H1 (cell line): ENCODE measurements around the gene GNB1. TPM values are rescaled to one million over a fixed set of nuclear protein-coding genes. Genes with fewer than 3 reads are reported as not detected.

Experiments
- CTCF ChIA-PET: fragments of 300-600 bp; sonication (Branson Sonifier 250); formaldehyde crosslinking; loops from one replicate; lab custom pipeline; 2021; ENCODE audit not compliant: partially characterized antibody; lab: Charles Lee
- POLR2A ChIA-PET: fragments of 300-600 bp; sonication (Branson Sonifier 250); formaldehyde crosslinking; loops from one replicate; lab custom pipeline; 2021; ENCODE audit warnings: inconsistent platforms; ENCODE audit not compliant: partially characterized antibody; lab: Charles Lee
- DNase-seq, 2 experiments: peaks; one replicate each; pipeline versions ENCODE4 v3.0.0 to v3.0.0-alpha.2; 2010 to 2022; ENCODE audit warnings: low spot score in 2 of 2, low read depth in 1 of 2, mixed read lengths in 1 of 2
- FAIRE-seq: peaks from 2 replicates; lab custom pipeline; 2011; peaks lifted over from hg19 to GRCh38; lab: Jason Lieb, UNC
- H2AFZ ChIP-seq: 2 replicates; pipeline ENCODE4 v1.8.1; 2012; ENCODE audit warnings: low read length, inconsistent platforms
- H2AK5ac ChIP-seq: 2 replicates; pipeline ENCODE4 v1.6.1; 2013; ENCODE audit warnings: low read depth, low read length
- H2BK120ac ChIP-seq: replicated peaks from 2 replicates; pipeline ENCODE3; 2013; ENCODE audit warnings: low read depth, low read length, inconsistent platforms
- H2BK12ac ChIP-seq: 2 replicates; pipeline ENCODE4 v1.6.1; 2013; ENCODE audit warnings: low read depth, low read length
- H2BK15ac ChIP-seq: 2 replicates; pipeline ENCODE4 v1.6.1; 2013; ENCODE audit warnings: low read length
- H2BK20ac ChIP-seq: 2 replicates; pipeline ENCODE4 v1.6.1; 2013; ENCODE audit warnings: low read length
- H2BK5ac ChIP-seq: 2 replicates; pipeline ENCODE4 v1.6.1; 2013; ENCODE audit warnings: low read depth, low read length
- H3K14ac ChIP-seq: 2 replicates; pipeline ENCODE4 v1.6.1; 2013; ENCODE audit warnings: inconsistent platforms; ENCODE audit not compliant: insufficient read length
- H3K18ac ChIP-seq: 2 replicates; pipeline ENCODE4 v1.6.1; 2013; ENCODE audit warnings: low read length; ENCODE audit errors: extremely low read depth
- H3K23ac ChIP-seq: 2 replicates; pipeline ENCODE4 v1.6.1; 2013; ENCODE audit warnings: inconsistent platforms; ENCODE audit not compliant: insufficient read length
- H3K23me2 ChIP-seq: 2 replicates; pipeline ENCODE4 v1.6.1; 2013; ENCODE audit warnings: low read depth, low read length
- H3K27ac ChIP-seq: 2 replicates; pipeline ENCODE4 v1.6.1; 2011; ENCODE audit warnings: low read depth, low read length, inconsistent platforms
- H3K27me3 ChIP-seq, 4 experiments: replicated peaks in 1 of 4; 1 replicate in 1 of 4; 2 replicates in 3 of 4; pipeline versions ENCODE4 v1.6.1 to v1.8.1; 2011 to 2013; ENCODE audit warnings: low read length in 3 of 4, mild to moderate bottlenecking in 3 of 4, inconsistent platforms in 2 of 4, mixed read lengths in 2 of 4, moderate library complexity in 1 of 4; ENCODE audit not compliant: control insufficient read depth in 3 of 4, insufficient read depth in 3 of 4; ENCODE audit errors: extremely low read depth in 1 of 4
- H3K36me3 ChIP-seq, 4 experiments: 2 replicates each; pipeline versions ENCODE4 v1.6.1 to v1.8.1; 2011 to 2013; ENCODE audit warnings: mild to moderate bottlenecking in 4 of 4, low read length in 3 of 4, moderate library complexity in 2 of 4, control low read depth in 1 of 4, inconsistent platforms in 1 of 4; ENCODE audit not compliant: insufficient read depth in 4 of 4, control insufficient read depth in 2 of 4
- H3K4ac ChIP-seq: replicated peaks from 2 replicates; pipeline ENCODE3; 2013; ENCODE audit warnings: low read length, low read depth, mixed read lengths, inconsistent platforms; ENCODE audit not compliant: insufficient read length
- H3K4me1 ChIP-seq, 4 experiments: replicated peaks in 1 of 4; 1 replicate in 1 of 4; 2 replicates in 3 of 4; pipeline versions ENCODE4 v1.6.1 to v1.8.1; 2011 to 2013; ENCODE audit warnings: low read length in 3 of 4, inconsistent platforms in 2 of 4, mixed read lengths in 1 of 4; ENCODE audit not compliant: insufficient read depth in 4 of 4, control insufficient read depth in 3 of 4
- H3K4me2 ChIP-seq, 2 experiments: 2 replicates each; pipeline versions ENCODE4 v1.6.1 to v1.8.1; 2011 to 2013; ENCODE audit warnings: low read depth in 2 of 2, low read length in 2 of 2, control low read depth in 1 of 2, inconsistent platforms in 1 of 2, mild to moderate bottlenecking in 1 of 2; ENCODE audit not compliant: insufficient read depth in 1 of 2
- H3K4me3 ChIP-seq, 4 experiments: fragments of 200-600, 300-600 bp in 1 of 4; sonication (generic), shearing (Covaris generic), sonication (Bioruptor Twin) in 1 of 4; 2 replicates each; pipeline versions ENCODE4 v1.5.1 to v1.8.1; 2011 to 2016; ENCODE audit warnings: low read length in 4 of 4, low read depth in 3 of 4, control low read depth in 2 of 4, inconsistent platforms in 2 of 4, mild to moderate bottlenecking in 2 of 4, mixed read lengths in 1 of 4, moderate library complexity in 1 of 4; ENCODE audit not compliant: insufficient read depth in 2 of 4; ENCODE audit errors: extremely low read depth in 1 of 4
- H3K56ac ChIP-seq: replicated peaks from 2 replicates; pipeline ENCODE3; 2013; ENCODE audit warnings: low read depth, mild to moderate bottlenecking, mixed read lengths, low read length, inconsistent platforms; ENCODE audit not compliant: insufficient read length
- H3K79me1 ChIP-seq: 2 replicates; pipeline ENCODE4 v1.6.1; 2013; ENCODE audit warnings: low read depth, low read length, control low read depth
- H3K79me2 ChIP-seq, 2 experiments: 2 replicates each; pipeline versions ENCODE4 v1.6.1 to v1.8.1; 2012 to 2013; ENCODE audit warnings: low read length in 2 of 2, mild to moderate bottlenecking in 2 of 2, inconsistent platforms in 1 of 2; ENCODE audit not compliant: insufficient read depth in 2 of 2, control insufficient read depth in 1 of 2
- H3K9ac ChIP-seq, 4 experiments: replicated peaks in 1 of 4; 1 replicate in 1 of 4; 2 replicates in 3 of 4; pipeline versions ENCODE4 v1.6.1 to v1.8.1; 2011 to 2013; ENCODE audit warnings: low read depth in 3 of 4, low read length in 3 of 4, control low read depth in 2 of 4, mild to moderate bottlenecking in 2 of 4, moderate library complexity in 2 of 4, inconsistent platforms in 1 of 4; ENCODE audit errors: extremely low read depth in 1 of 4
- H3K9me3 ChIP-seq, 2 experiments: 2 replicates each; pipeline versions ENCODE4 v1.6.1 to v1.8.1; 2012 to 2013; ENCODE audit warnings: mild to moderate bottlenecking in 2 of 2, moderate library complexity in 2 of 2, control low read depth in 1 of 2, inconsistent platforms in 1 of 2, low read depth in 1 of 2, low read length in 1 of 2, mixed read lengths in 1 of 2; ENCODE audit not compliant: insufficient read depth in 2 of 2
- H4K20me1 ChIP-seq, 2 experiments: replicated peaks in 1 of 2; 2 replicates each; pipeline versions ENCODE3 to v1.8.1; 2011 to 2013; ENCODE audit warnings: inconsistent platforms in 2 of 2, low read length in 2 of 2, mild to moderate bottlenecking in 1 of 2; ENCODE audit not compliant: insufficient read depth in 2 of 2, control insufficient read depth in 1 of 2
- H4K5ac ChIP-seq: 2 replicates; pipeline ENCODE4 v1.6.1; 2013; ENCODE audit warnings: low read length, low read depth, mixed read lengths, inconsistent platforms; ENCODE audit not compliant: insufficient read length
- H4K8ac ChIP-seq: 2 replicates; pipeline ENCODE4 v1.8.0; 2013; ENCODE audit warnings: mild to moderate bottlenecking, moderate library complexity, low read length, inconsistent platforms; ENCODE audit not compliant: insufficient read depth; ENCODE audit errors: extremely low read depth
- H4K91ac ChIP-seq: replicated peaks from 2 replicates; pipeline ENCODE3; 2013; ENCODE audit warnings: low read length, mixed read lengths, inconsistent platforms; ENCODE audit not compliant: insufficient read length
- CBX8 ChIP-seq: fragments of 300-800, 300-1000 bp; sonication (generic); IDR thresholded peaks from 2 replicates; pipeline ENCODE4 v1.7.1; 2016; ENCODE audit warnings: low read depth, low read length, borderline replicate concordance
- EZH2 ChIP-seq: fragments of 200-600 bp; sonication (generic); IDR thresholded peaks from 2 replicates; pipeline ENCODE4 v1.7.1; 2012; ENCODE audit warnings: low read depth, mild to moderate bottlenecking, moderate library complexity, low read length, inconsistent platforms; ENCODE audit not compliant: severe bottlenecking
- GABPA ChIP-seq: IDR thresholded peaks from 2 replicates; pipeline ENCODE4 v1.6.1; 2011; ENCODE audit warnings: mild to moderate bottlenecking, low read length, moderate library complexity, borderline replicate concordance; ENCODE audit not compliant: insufficient read depth
- GTF2F1 ChIP-seq: IDR thresholded peaks from 2 replicates; pipeline ENCODE4 v1.6.1; 2012; ENCODE audit warnings: low read depth, low read length, improper control_type of control experiment, borderline replicate concordance
- MAFK ChIP-seq: IDR thresholded peaks from 2 replicates; pipeline ENCODE4 v1.6.1; 2012; ENCODE audit warnings: low read depth, mild to moderate bottlenecking, improper control_type of control experiment, low read length
- POLR2A ChIP-seq, 2 experiments: IDR thresholded peaks; 1 replicate in 1 of 2; 2 replicates in 1 of 2; pipeline ENCODE4 v1.6.1; 2011; ENCODE audit warnings: low read depth in 2 of 2, low read length in 2 of 2, mild to moderate bottlenecking in 2 of 2; ENCODE audit errors: control extremely low read depth in 1 of 2
- RBBP5 ChIP-seq: IDR thresholded peaks from 2 replicates; pipeline ENCODE4 v1.7.1; 2012; ENCODE audit warnings: low read depth, mild to moderate bottlenecking, inconsistent platforms, low read length, moderate library complexity, borderline replicate concordance
- RFX5 ChIP-seq: IDR thresholded peaks from 2 replicates; pipeline ENCODE4 v1.6.1; 2011; ENCODE audit warnings: low read depth, low read length, improper control_type of control experiment, borderline replicate concordance
- SRF ChIP-seq: IDR thresholded peaks from 2 replicates; pipeline ENCODE4 v1.6.1; 2011; ENCODE audit warnings: mild to moderate bottlenecking, low read depth, low read length, moderate library complexity
- TAF1 ChIP-seq: IDR thresholded peaks from 2 replicates; pipeline ENCODE4 v1.6.1; 2011; ENCODE audit warnings: mild to moderate bottlenecking, low read depth, low read length
- WGBS, 2 experiments: shearing (Covaris generic) in 1 of 2; methylation state at CpG; one replicate each; pipeline versions ENCODE4 v1.1.6 to v1.1.7; 2013 to 2015; ENCODE audit warnings: low lambda C conversion rate in 2 of 2, mixed read lengths in 2 of 2, inconsistent platforms in 1 of 2, low coverage in 1 of 2, missing lambda C conversion rate in 1 of 2; ENCODE audit not compliant: insufficient replicate concordance in 2 of 2, insufficient coverage in 1 of 2, insufficient read length in 1 of 2; ENCODE audit errors: extremely low coverage in 1 of 2, missing lambda C conversion rate in 1 of 2; 5-methylcytosine and 5-hydroxymethylcytosine counted together
- polyA plus RNA-seq, 7 experiments: library from polyadenylated mRNA; depleted of rRNA in 3 of 7; stranded (reverse) in 5 of 7; unstranded in 2 of 7; fragments of >200 nt in 5 of 7; fragments of 200-250 nt in 2 of 7; gene quantifications; 1 replicate in 5 of 7; 2 replicates in 1 of 7; 4 replicates in 1 of 7; pipeline versions ENCODE4 v1.2.1 to v1.2.3, GENCODE V29; 2011 to 2013; ENCODE audit warnings: missing spikeins in 2 of 7, mixed read lengths in 2 of 7
- total RNA-seq: library from RNA; stranded (reverse); fragmentation: NEBNext Ultra II Directional; extraction: Animal tissue kit (Norgen Biotek cat#: 25700); gene quantifications from 2 replicates; pipeline ENCODE4 v1.2.1, GENCODE V29; 2021

GNB1 gene
- total and polyA plus RNA-seq, 2 of the 8 experiments (the other 6 are each of a cell fraction or from before 2014, with no cell fraction given): 343 to 382 TPM

GRCh38 chr1:1857096-1857703 lies 33.7 kb downstream of the GNB1 start:
- H2BK15ac ChIP-seq: no peak overlapping the region
- WGBS, 2 experiments: 93% methylated on average over 4 of the region's 4 CpGs; no CpG with 5 or more reads in 1 of the 2 experiments
- no peak overlapping the region for H3K4me2 ChIP-seq
- no peaks in the 10 kb centered on the region for H3K9me3 ChIP-seq
- H2BK12ac ChIP-seq: no peak overlapping the region
- no peak overlapping the region for H3K23ac ChIP-seq
- H2AFZ ChIP-seq: no peak overlapping the region
- H3K79me2 ChIP-seq: peaks cover 39 to 98% of the 10 kb centered on the region in 2 experiments
- peak overlapping the region; percentile 78 for H2AK5ac ChIP-seq
- peak overlapping the region; percentile 54; the same call in 1 of the 2 replicates for H2BK5ac ChIP-seq
- no peak overlapping the region for H4K91ac ChIP-seq
- H3K14ac ChIP-seq: no peak overlapping the region
- H4K5ac ChIP-seq: no peak overlapping the region
- no peak overlapping the region for H2BK120ac ChIP-seq
- DNase-seq (no peak), FAIRE-seq (no peak)
- H3K4me1 ChIP-seq: peaks cover 0 to 8% (median 3%) of the 10 kb centered on the region in 4 experiments; a peak in 3 of 7 replicates
- no peak overlapping the region for H4K8ac ChIP-seq
- no peaks in the 10 kb centered on the region for H3K27me3 ChIP-seq
- H3K36me3 ChIP-seq: no peaks in the 10 kb centered on the region; a peak in 1 of 8 replicates
- no peak overlapping the region for H3K56ac ChIP-seq
- H3K4ac ChIP-seq: no peak overlapping the region
- POLR2A ChIA-PET: interaction anchor here (1.0 kb wide), 2 partner anchors 23 to 30 kb away, joined by 3 read pairs; no protein-coding TSS in a partner anchor
- CTCF ChIA-PET: interaction anchor here (1.7 to 1.9 kb wide), 2 partner anchors 8 to 44 kb away, joined by 7 to 9 read pairs; no protein-coding TSS in a partner anchor
- peaks cover 15% of the 10 kb centered on the region for H3K79me1 ChIP-seq
- peaks cover 21 to 39% of the 10 kb centered on the region in 2 experiments for H4K20me1 ChIP-seq
- H3K9ac ChIP-seq: no peak overlapping the region
- H3K4me3 ChIP-seq: no peak overlapping the region
- TF ChIP-seq MAFK (no peak), TAF1 (no peak), CBX8 (no peak), GTF2F1 (no peak), RBBP5 (no peak), SRF (no peak), EZH2 (no peak), GABPA (no peak), POLR2A (IDR thresholded peaks at IDR 0.05; ENCODE audit: control extremely low read depth in 1 of 2, low read depth in 2 of 2, low read length in 2 of 2) (no peak), RFX5 (no peak)
- H3K27ac ChIP-seq: no peak overlapping the region
- H3K18ac ChIP-seq: no peak overlapping the region
- no peaks in the 10 kb centered on the region for H3K23me2 ChIP-seq
- no peak overlapping the region for H2BK20ac ChIP-seq
